Stimulated activated CD4-positive, alpha-beta T cell treated with anti-CD3 and anti-CD28 coated beads, Interleukin-12 subunit alpha, Interleukin-12 subunit beta, amount 100 ng/mL, for 4 hours (primary cell): ENCODE data around the gene ALDH2.
"Not testable (repeated sequence)": the region's sequence is repeated elsewhere in the genome, so short reads cannot be mapped to it uniquely, and the experiment has no call there.

ENCODE experiments used
- DNase-seq: peaks from one replicate; pipeline ENCODE4 v3.0.0-alpha.2; 2020

ALDH2 gene

GRCh38 chr12:111759991-111760390 lies 6.7 kb upstream of the ALDH2 start:
- DNase-seq = no peak

DNA sequence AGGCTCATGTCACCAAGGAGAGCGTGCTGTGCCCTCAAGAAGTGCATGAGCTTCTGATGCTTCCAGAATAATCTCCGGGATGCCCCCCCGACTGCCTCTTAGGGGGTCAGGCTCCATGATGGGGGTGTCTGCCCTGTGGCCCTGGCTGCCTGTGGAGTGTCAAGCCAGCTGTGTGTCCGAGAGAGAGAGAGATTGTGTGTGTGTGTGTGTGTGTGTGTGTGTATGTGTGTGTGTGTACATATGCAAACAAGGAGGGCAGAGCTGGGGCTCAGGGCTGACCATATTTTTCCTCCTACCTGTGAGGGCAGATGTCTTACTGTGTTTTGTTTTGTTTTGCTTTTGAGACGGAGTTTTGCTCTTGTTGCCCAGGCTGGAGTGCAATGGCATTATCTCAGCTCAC lies 5.6 kb upstream of the ALDH2 start:
- DNase-seq = no peak

DNA sequence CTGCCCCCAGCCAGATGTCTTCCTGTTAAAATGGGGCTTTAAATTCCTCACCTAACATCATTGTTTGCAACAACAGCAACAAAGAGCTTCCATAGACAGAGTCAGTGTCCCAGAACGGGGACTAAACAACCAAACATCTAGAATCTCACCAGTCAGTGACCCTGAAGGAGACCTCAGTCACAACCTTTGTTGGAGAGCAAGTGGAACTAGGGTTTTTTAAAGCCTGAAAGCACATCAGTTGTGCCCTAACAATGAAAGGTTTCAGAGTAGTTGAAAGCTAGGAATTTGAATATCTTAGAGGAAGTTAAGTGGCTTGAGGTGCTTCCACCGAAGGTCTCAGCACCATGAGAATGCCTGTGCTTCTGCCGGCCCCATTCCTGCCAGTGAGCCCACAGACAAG lies 5.0 kb upstream of the ALDH2 start:
- no peak for DNase-seq

DNA sequence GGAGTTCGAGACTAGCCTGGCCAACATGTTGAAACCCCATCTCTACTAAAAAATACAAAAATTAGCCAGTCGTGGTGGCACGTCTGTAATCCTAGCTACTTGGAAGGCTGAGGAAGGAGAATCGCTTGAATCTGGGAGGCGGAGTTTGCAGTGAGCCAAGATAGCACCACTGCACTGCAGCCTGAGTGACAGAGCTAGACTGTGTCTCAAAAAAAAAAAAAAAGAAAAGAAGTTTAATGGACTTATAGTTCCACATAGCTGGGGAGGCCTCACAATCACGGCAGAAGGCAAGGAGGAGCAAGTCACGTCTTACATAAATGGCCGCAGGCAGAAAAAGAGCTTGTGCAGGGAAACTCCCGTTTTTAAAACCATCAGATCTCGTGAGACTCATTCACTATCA lies 3.2 kb upstream of the ALDH2 start:
- DNase-seq = not testable (repeated sequence)

DNA sequence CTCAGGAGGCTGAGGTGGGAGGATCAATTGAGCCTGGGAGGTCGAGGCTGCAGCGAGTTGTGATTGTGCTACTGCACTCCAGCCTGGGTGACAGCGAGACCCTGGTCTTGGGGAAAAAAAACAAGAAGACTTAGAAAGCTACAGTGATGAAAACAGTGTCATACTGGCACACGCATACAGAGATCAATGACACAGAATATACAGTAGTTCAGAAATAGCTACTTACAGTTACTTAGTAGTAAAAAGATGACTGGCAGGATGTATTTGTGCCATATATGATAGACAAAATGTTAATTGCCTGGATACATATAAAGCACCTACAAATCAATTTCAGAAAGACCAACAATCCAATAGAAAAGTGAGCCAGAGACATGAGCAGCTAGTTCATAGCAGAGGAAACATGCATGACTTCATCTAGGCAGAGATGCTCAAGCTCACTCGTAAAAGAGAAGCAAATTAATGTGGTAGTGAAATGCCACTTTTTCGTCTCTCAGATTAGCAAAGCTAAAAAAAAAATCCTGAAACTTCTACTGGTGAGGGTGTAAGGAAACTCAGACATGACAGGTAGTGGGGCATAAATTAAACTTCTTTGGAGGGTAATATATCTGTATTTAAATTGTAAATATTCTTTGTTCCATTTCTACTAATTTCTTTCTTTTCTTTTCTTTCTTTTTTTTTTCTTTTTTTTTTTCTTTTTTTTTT lies 2.5 kb upstream of the ALDH2 start:
- no peak for DNase-seq

- DNase-seq = no peak
These were observed 827 bp downstream of the ALDH2 start for GRCh38 chr12:111767362-111768158.

DNA sequence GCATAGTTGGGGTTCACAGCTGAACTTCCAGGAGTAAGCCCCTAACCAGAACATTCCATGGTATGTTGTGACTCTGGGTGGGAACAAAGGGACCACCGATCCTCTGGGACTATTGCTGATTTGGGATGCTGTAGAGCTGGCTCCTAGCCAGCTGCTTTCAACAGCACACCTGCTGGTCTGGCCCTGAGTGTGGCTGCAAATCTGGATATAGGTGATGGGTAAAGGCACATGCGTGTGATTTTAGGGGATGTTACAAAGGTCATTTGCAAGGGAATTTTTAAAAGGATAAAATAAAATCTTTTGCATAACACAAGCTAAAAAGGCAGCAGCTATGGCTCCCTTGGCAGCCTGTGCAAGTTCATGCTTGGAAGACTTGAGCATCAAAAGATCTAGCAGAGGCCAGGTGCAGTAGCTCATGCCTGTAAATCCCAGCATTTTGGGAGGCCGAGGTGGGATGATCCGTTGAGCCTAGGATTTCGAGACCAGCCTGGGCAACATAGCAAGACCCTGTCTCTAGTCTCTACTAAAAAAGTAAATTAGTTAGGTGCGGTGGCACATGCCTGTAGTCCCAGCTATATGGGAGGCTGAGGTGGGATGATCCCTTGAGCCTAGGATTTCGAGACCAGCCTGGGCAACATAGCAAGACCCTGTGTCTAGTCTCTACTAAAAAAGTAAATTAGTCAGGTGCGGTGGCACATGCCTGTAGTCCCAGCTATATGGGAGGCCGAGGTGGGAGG lies 1.6 kb downstream of the ALDH2 start:
- no peak for DNase-seq

DNA sequence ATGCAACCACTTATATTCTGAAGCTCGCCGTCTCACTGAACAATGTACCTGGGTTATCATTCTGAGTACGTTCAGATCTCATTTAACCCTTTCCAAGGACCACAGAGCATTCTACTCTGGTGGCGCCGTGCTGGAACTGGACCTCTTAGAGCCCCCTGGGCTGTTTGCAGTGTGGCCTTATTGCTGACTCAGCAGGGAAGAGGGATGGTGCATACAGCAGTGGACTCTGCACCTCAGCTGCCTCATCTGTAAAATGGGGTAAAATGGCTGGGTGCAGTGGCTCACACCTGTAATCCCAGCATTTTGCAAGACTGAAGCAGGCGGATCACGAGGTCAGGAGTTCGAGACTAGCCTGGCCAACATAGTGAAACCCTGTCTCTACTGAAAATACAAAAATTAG lies 2.9 kb downstream of the ALDH2 start:
- DNase-seq = no peak

GRCh38 chr12:111773801-111774551 lies 7.2 kb downstream of the ALDH2 start:
- DNase-seq = no peak

- DNase-seq = no peak
These were observed 8.8 kb downstream of the ALDH2 start for GRCh38 chr12:111775205-111776193.

GRCh38 chr12:111776836-111777344 lies 10.2 kb downstream of the ALDH2 start:
- DNase-seq = no peak

- DNase-seq = no peak
These were observed 10.8 kb downstream of the ALDH2 start for GRCh38 chr12:111777345-111778045.

GRCh38 chr12:111780166-111780565 lies 13.4 kb downstream of the ALDH2 start:
- DNase-seq = no peak

DNA sequence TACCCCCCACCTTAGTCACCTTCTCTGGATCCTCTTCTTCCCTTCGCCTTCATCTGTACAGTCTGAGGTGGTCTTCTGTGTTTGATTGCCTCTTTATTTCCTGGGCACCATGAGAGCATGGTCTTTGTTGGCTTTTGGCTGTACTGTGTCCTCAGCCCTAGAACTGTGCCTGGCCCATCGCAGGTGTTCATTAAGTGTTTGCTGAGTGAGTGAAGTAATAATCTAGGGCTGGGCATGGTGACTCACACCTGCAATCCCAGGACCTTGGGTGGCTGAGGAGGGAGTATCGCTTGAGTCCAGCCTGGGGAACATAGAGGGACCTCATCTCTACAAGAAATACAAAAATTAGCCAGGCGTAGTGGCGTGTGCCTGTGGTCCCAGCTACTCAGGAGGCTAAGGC lies 13.9 kb downstream of the ALDH2 start:
- no peak for DNase-seq

DNA sequence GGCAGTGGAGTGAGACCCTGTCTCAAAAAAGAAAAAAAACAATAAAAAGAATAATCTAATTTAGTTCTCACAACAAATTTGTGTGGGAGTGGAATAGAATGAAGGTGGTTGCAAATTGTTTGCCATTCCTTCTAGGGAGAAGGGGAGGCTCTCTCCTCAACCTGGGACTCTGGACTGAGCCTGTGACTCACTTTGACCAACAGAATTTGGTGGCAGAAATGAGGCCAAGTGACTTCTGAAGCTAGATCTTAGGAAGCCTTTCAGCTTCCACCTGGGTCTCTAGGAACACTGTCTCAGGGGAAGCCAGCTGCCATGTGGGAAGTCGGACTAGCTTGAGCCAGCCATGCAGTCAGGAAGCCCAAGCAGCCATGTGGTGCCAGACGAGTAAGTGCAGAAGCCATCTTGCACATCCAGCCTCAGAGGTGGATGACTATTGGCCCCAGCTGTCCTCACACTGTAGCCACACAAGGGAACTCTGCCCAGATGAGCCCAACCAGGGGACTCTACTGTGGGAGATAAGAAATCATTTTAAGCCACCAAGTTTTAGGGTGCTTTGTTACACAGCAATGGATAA lies 14.4 kb downstream of the ALDH2 start:
- no peak for DNase-seq

GRCh38 chr12:111783046-111783445 lies 16.3 kb downstream of the ALDH2 start:
- DNase-seq = no peak

- DNase-seq = no peak
These were observed 18.2 kb downstream of the ALDH2 start for GRCh38 chr12:111784953-111785352.

DNA sequence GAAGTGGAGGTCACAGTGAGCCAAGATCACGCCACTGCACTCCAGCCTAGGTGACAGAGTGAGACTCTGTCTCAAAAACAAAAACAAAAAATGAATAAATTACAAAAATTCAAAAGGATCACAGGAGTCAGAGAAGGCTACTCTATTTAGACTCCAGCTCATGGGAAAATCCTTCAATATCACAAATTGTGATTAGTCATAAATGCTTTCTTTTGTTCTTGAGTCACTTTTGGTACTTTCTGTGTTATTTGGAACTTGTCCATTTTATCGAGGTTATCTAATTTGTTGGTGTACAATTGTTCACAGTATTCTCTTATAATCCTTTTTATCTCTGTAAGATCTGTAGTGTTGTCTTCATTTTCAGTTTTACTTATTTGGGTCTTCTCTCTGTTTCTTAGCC lies 18.9 kb downstream of the ALDH2 start:
- DNase-seq = no peak

DNA sequence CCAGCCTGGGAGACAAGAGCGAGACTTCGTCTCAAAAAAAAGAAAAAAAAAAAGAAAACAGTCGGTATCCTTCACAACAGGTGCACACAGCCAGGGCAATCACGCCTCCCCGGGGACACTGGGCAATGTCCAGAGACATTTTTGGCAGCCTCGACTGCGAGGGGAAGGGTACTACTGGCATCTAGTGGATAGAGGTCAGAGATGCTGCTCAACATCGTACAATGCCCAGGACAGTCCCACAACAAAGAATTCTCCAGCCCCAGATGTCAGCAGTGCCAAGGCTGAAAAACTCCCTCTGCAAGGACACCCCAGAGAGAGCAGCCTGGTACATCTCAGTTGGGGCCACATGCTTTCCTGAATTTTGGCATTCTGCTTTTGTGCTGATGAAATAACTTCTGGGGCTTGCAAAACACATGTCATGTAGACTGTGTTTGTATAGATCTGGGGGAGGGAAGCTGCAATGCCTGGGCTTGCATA lies 21.5 kb downstream of the ALDH2 start:
- no peak for DNase-seq

GRCh38 chr12:111789779-111790178 lies 23.0 kb downstream of the ALDH2 start:
- DNase-seq = no peak
